ENCODE data around the gene PARD3.

PARD3 gene

DNA sequence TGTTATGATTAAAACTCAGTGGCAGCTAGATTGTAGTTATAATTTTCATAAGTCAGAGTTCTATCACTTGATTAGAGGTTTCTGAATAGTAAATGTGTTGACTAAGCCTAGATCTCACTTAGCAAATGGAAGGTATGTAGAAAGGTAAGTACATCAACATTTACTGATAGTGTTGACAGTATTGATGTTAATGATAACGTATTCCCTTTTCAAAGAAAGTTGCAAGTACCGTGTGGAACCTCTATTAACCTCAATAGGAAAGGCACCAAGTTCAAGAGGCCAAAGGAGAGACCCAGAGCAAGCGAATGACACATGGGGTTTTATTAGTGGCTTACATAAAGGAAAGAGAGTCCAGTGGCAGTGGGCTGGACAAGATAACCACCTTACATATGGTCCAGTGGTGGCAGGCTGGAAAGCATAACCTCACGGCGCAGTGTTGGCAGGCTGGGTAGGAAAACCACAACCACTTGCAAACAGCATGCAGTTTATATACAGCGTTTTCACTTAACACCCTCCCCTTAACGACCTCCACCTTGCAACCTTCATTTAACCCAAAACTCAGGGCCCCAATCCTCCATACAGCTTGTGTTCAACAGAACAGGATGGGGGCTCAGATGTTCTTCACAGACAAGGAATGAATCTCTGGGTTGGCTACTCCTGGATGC, 611.0 kb downstream of the PARD3 start:
- DNase-seq = no peak
- Histone ChIP-seq H3K36me3 (no peaks in the 10 kb centered on the region), H3K9me3 (no peaks in the 10 kb centered on the region), H3K4me3 (no peak overlapping the region), H3K27me3 (no peaks in the 10 kb centered on the region), H3K27ac (no peak overlapping the region), H3K4me1 (no peaks in the 10 kb centered on the region)
- TF ChIP-seq, protein P1, sequence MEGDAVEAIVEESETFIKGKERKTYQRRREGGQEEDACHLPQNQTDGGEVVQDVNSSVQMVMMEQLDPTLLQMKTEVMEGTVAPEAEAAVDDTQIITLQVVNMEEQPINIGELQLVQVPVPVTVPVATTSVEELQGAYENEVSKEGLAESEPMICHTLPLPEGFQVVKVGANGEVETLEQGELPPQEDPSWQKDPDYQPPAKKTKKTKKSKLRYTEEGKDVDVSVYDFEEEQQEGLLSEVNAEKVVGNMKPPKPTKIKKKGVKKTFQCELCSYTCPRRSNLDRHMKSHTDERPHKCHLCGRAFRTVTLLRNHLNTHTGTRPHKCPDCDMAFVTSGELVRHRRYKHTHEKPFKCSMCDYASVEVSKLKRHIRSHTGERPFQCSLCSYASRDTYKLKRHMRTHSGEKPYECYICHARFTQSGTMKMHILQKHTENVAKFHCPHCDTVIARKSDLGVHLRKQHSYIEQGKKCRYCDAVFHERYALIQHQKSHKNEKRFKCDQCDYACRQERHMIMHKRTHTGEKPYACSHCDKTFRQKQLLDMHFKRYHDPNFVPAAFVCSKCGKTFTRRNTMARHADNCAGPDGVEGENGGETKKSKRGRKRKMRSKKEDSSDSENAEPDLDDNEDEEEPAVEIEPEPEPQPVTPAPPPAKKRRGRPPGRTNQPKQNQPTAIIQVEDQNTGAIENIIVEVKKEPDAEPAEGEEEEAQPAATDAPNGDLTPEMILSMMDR (IDR thresholded peaks at IDR 0.05) = no peak
- intact Hi-C loops (cut with DNase I; ENCODE audit: low total_unique reads) = no loop called here

DNA sequence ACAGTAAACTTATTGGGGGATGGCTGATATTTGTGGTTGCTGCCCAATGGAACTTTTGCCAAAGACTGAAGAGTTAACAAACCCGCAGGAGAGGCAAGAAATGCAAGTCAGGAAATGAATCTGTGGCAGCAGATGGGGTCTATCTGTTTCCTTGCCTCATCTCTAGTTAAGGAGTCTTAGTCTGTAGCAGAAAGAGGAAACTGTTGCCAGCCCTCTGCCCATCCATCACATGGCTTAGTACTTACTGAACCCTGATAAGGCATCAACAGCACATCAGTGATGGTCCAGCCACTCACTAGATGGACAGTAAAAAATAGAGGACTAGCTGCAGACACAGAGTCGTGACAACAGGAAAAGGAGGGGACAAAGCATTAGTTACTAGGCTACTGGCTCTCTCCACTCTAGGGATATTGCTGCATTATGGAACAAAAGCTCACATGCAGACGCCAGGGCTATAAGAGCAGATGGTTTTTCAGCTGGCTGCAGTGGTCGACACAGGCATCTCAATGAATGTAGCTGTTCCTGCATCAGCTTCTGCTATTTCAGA, 614.7 kb downstream of the PARD3 start:
- Histone ChIP-seq H3K9me3 (no peaks in the 10 kb centered on the region), H3K4me3 (no peak overlapping the region), H3K27ac (no peak overlapping the region), H3K27me3 (no peaks in the 10 kb centered on the region), H3K4me1 (no peaks in the 10 kb centered on the region), H3K36me3 (no peaks in the 10 kb centered on the region)
- intact Hi-C loops (cut with DNase I; ENCODE audit: low total_unique reads) = no loop called here
- TF ChIP-seq, protein P1 (IDR thresholded peaks at IDR 0.05) = no peak
- no peak for DNase-seq

DNA sequence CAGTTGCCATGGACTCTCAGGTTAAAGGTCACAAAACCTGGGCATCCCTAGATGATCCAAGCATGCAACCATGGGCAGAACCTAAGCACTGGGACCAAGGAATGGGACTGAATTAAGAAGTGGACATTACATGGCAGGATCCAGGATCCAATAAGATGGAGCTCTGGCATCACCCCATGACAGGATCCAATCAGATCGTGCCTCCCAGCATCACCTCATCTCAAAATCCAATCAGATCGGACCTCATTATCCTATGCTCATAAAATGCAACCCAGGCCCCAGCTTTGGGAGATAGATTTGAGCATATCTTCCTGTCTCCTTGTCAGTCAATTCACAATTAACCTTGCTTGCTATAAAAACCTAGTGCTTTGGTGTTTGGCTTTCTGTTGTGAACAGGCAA, 616.1 kb downstream of the PARD3 start:
- DNase-seq = no peak
- TF ChIP-seq, protein P1 (IDR thresholded peaks at IDR 0.05) = no peak
- intact Hi-C loops (cut with DNase I; ENCODE audit: low total_unique reads) = no loop called here
- Histone ChIP-seq H3K27ac (no peak overlapping the region), H3K4me3 (no peak overlapping the region), H3K27me3 (no peaks in the 10 kb centered on the region), H3K4me1 (no peaks in the 10 kb centered on the region), H3K36me3 (no peaks in the 10 kb centered on the region), H3K9me3 (no peaks in the 10 kb centered on the region)

DNA sequence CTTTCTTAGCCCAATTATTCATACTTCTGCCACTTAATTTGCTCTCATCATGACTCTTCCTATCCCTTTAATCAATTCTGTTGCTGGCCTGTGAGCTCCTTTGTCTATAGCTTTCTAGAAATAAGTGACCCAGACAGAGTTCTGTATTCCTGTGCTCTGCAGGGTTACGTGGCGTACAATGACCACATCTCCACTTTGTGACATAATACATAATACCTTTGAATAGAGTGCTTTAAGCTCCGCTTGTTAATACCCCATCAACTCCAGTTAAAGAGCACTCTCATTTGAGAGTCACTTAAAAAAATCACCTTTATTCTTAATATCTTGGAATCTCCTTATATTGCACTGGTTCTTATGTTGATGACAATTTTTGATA, 619.0 kb downstream of the PARD3 start:
- no peaks in the 10 kb centered on the region for H3K36me3 ChIP-seq
- no peaks in the 10 kb centered on the region for H3K4me1 ChIP-seq
- H3K9me3 ChIP-seq = no peaks in the 10 kb centered on the region
- TF ChIP-seq, protein P1 (IDR thresholded peaks at IDR 0.05) = no peak
- H3K4me3 ChIP-seq = no peak overlapping the region
- H3K27me3 ChIP-seq = no peaks in the 10 kb centered on the region
- intact Hi-C loops (cut with DNase I; ENCODE audit: low total_unique reads) = no loop called here
- H3K27ac ChIP-seq = no peak overlapping the region
- DNase-seq = no peak

DNA sequence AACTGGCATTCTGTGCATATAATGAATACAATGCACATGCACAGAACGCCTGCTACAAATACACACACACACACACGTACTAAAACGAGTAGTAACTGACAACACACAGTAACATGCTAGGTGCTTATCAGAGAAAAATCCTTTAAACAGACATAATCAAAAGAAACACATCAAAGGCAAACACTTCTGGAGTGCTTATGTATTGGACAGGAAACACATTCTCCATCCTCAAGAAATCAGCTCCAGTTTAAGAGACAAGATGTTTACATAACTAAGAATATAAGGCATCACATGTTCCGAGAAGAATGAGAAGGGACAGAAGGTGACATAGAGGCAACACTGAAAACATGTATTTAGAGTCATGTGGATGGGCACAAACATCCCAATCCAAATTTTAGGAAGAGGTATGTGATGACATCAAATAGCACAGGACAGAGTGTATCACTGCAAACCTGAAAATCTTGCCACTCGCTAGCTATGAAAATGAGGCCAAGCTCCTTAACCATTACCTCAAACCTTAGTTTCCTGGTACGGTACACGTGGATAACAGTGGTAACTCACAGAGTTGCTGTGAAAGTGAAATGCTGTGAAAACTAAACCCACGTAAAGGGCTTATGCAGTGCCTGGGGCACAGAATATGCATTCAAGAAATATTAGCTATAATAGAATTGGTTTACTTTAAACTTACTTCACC, 619.6 kb downstream of the PARD3 start:
- Histone ChIP-seq H3K4me1 (no peaks in the 10 kb centered on the region), H3K27me3 (no peaks in the 10 kb centered on the region), H3K36me3 (no peaks in the 10 kb centered on the region), H3K4me3 (no peak overlapping the region), H3K9me3 (no peaks in the 10 kb centered on the region), H3K27ac (no peak overlapping the region)
- intact Hi-C loops (cut with DNase I; ENCODE audit: low total_unique reads) = no loop called here
- TF ChIP-seq, protein P1 (IDR thresholded peaks at IDR 0.05) = no peak
- DNase-seq = no peak
